SH-SY5Y (cell line): ENCODE measurements around the gene TRPM3.

ENCODE experiments used
- GATA2 ChIP-seq: IDR thresholded peaks from 2 replicates; pipeline ENCODE4 v1.6.1; 2011; ENCODE audit warnings: mild to moderate bottlenecking, low read depth, low read length
- GATA3 ChIP-seq: IDR thresholded peaks from 2 replicates; pipeline ENCODE4 v1.6.1; 2011; ENCODE audit warnings: low read depth, mild to moderate bottlenecking, low read length, moderate library complexity

- TF ChIP-seq GATA2: no peak
- no peak for TF ChIP-seq GATA3
Measured at GRCh38 chr9:70493029-70493428, 628.4 kb downstream of the TRPM3 start.
